IMR-90 (cell line): Measurements from ENCODE around the gene CBR1. TPM values are rescaled to one million over a fixed set of nuclear protein-coding genes. Genes with fewer than 3 reads are reported as not detected.

Experiments used
- ATAC-seq: fragments of 200-7000 bp; cut with Tn5 transposase; 2 replicates; pipeline ENCODE4 v1.9.1; 2020; ENCODE audit warnings: low read depth, mild to moderate bottlenecking, moderate library complexity
- BruUV-seq: library from RNA; stranded (reverse); fragments of 400-500 nt; replicated peaks from 2 replicates; lab custom pipeline; 2021; lab: Mats Ljungman, UMichigan
- CTCF ChIA-PET: fragments of 300-600 bp; formaldehyde crosslinking; extraction: SDS; loops from one replicate; lab custom pipeline; 2021; ENCODE audit warnings: antibody characterized with exemption; lab: Yijun Ruan, JAX
- POLR2A ChIA-PET: fragments of 300-600 bp; sonication (Branson Sonifier 250); formaldehyde crosslinking; loops from one replicate; lab custom pipeline; 2022; ENCODE audit warnings: antibody characterized with exemption; ENCODE audit not compliant: unreplicated experiment; lab: Charles Lee
- DNase-seq: peaks from one replicate; pipeline ENCODE4 v3.0.0; 2013
- H2AFZ ChIP-seq: replicated peaks from 2 replicates; pipeline ENCODE3; 2013; ENCODE audit warnings: low read length, mild to moderate bottlenecking; ENCODE audit not compliant: poor library complexity
- H2AK5ac ChIP-seq: 2 replicates; pipeline ENCODE4 v1.6.1; 2013; ENCODE audit warnings: low read depth, low read length, inconsistent platforms
- H2AK9ac ChIP-seq: replicated peaks from 2 replicates; pipeline ENCODE3; 2013; ENCODE audit warnings: mild to moderate bottlenecking, low read depth, low read length, moderate library complexity; ENCODE audit not compliant: poor library complexity
- H2BK120ac ChIP-seq: 2 replicates; pipeline ENCODE4 v1.6.1; 2013; ENCODE audit warnings: low read depth, low read length, inconsistent platforms
- H2BK15ac ChIP-seq: 3 replicates; pipeline ENCODE4 v1.6.1; 2013; ENCODE audit warnings: low read depth, low read length, inconsistent platforms
- H2BK20ac ChIP-seq: 2 replicates; pipeline ENCODE4 v1.6.1; 2013; ENCODE audit warnings: low read depth, mild to moderate bottlenecking, inconsistent platforms, low read length, moderate library complexity
- H2BK5ac ChIP-seq: 2 replicates; pipeline ENCODE4 v1.6.1; 2013; ENCODE audit warnings: mild to moderate bottlenecking, low read depth, low read length, inconsistent platforms; ENCODE audit not compliant: poor library complexity, severe bottlenecking
- H3K14ac ChIP-seq: replicated peaks from 2 replicates; pipeline ENCODE4 v1.6.1; 2013; ENCODE audit warnings: low read depth, low read length, inconsistent platforms
- H3K18ac ChIP-seq: 2 replicates; pipeline ENCODE4 v1.6.1; 2013; ENCODE audit warnings: low read depth, low read length, control low read depth
- H3K23ac ChIP-seq: 2 replicates; pipeline ENCODE4 v1.6.1; 2013; ENCODE audit warnings: low read depth, low read length, inconsistent platforms
- H3K27ac ChIP-seq: 2 replicates; pipeline ENCODE4 v1.5.1; 2013; ENCODE audit warnings: mild to moderate bottlenecking, control low read depth, low read length; ENCODE audit not compliant: insufficient read depth
- H3K27me3 ChIP-seq: 2 replicates; pipeline ENCODE4 v1.6.1; 2013; ENCODE audit warnings: low read length; ENCODE audit not compliant: control insufficient read depth, insufficient read depth
- H3K36me3 ChIP-seq: 2 replicates; pipeline ENCODE4 v1.6.1; 2013; ENCODE audit warnings: low read length, mixed read lengths; ENCODE audit not compliant: control insufficient read depth, insufficient read depth
- H3K4ac ChIP-seq: 2 replicates; pipeline ENCODE4 v1.6.1; 2013; ENCODE audit warnings: low read depth, low read length, inconsistent platforms
- H3K4me1 ChIP-seq: 2 replicates; pipeline ENCODE4 v1.6.1; 2013; ENCODE audit warnings: low read length, mixed read lengths; ENCODE audit not compliant: control insufficient read depth, insufficient read depth
- H3K4me2 ChIP-seq: 2 replicates; pipeline ENCODE4 v1.6.1; 2013; ENCODE audit warnings: low read depth, mild to moderate bottlenecking, control low read depth, low read length, moderate library complexity
- H3K4me3 ChIP-seq: 2 replicates; pipeline ENCODE4 v1.5.1; 2013; ENCODE audit warnings: low read depth, mild to moderate bottlenecking, control low read depth, low read length, moderate library complexity; ENCODE audit not compliant: insufficient read depth
- H3K56ac ChIP-seq: 2 replicates; pipeline ENCODE4 v1.6.1; 2013; ENCODE audit warnings: low read length, inconsistent platforms; ENCODE audit not compliant: insufficient read depth; ENCODE audit errors: extremely low read depth
- H3K79me1 ChIP-seq, 2 experiments: 2 replicates each; pipeline ENCODE4 v1.6.1; 2013; ENCODE audit warnings: low read length in 2 of 2, inconsistent platforms in 1 of 2, low read depth in 1 of 2
- H3K9ac ChIP-seq: 2 replicates; pipeline ENCODE4 v1.6.1; 2013; ENCODE audit warnings: low read depth, low read length, control low read depth
- H3K9me1 ChIP-seq: 2 replicates; pipeline ENCODE4 v1.6.1; 2013; ENCODE audit warnings: low read length, inconsistent platforms; ENCODE audit not compliant: insufficient read depth
- H3K9me3 ChIP-seq: 2 replicates; pipeline ENCODE4 v1.6.1; 2013; ENCODE audit warnings: low read length; ENCODE audit not compliant: control insufficient read depth, insufficient read depth
- H4K20me1 ChIP-seq: 2 replicates; pipeline ENCODE4 v1.6.1; 2013; ENCODE audit warnings: low read length, inconsistent platforms; ENCODE audit not compliant: insufficient read depth
- H4K5ac ChIP-seq: 2 replicates; pipeline ENCODE4 v1.6.1; 2013; ENCODE audit warnings: mild to moderate bottlenecking, low read depth, low read length, control low read depth
- H4K8ac ChIP-seq, 2 experiments: 2 replicates each; pipeline ENCODE4 v1.6.1; 2013; ENCODE audit warnings: low read depth in 2 of 2, low read length in 2 of 2, control low read depth in 1 of 2, inconsistent platforms in 1 of 2
- H4K91ac ChIP-seq: 2 replicates; pipeline ENCODE4 v1.6.1; 2013; ENCODE audit warnings: low read depth, low read length, inconsistent platforms; ENCODE audit not compliant: insufficient read depth
- CTCF ChIP-seq: conservative IDR thresholded peaks from 2 replicates; pipeline ENCODE4 v1.5.1; 2012; ENCODE audit warnings: mild to moderate bottlenecking, low read depth, low read length, improper control_type of control experiment
- ELK1 ChIP-seq: fragments of 150-350 bp; IDR thresholded peaks from 2 replicates; pipeline ENCODE4 v1.6.1; 2016; ENCODE audit warnings: low read depth, mild to moderate bottlenecking, low read length, moderate library complexity, borderline replicate concordance
- MAZ ChIP-seq: IDR thresholded peaks from 2 replicates; pipeline ENCODE4 v1.6.1; 2012; ENCODE audit warnings: low read depth, mild to moderate bottlenecking, low read length, improper control_type of control experiment, moderate library complexity, borderline replicate concordance
- SMC3 ChIP-seq: fragments of 150-350 bp; IDR thresholded peaks from 2 replicates; pipeline ENCODE4 v1.6.1; 2016; ENCODE audit warnings: low read depth, mild to moderate bottlenecking, antibody characterized with exemption, low read length, moderate library complexity
- WGBS, 2 experiments: methylation state at CpG; one replicate each; pipeline versions ENCODE4 v1.1.5 to v1.1.7; 2013; ENCODE audit warnings: missing lambda C conversion rate in 2 of 2; ENCODE audit not compliant: insufficient read length in 1 of 2; ENCODE audit errors: extremely low coverage in 2 of 2; 5-methylcytosine and 5-hydroxymethylcytosine counted together
- dilution Hi-C: fragments of 300-500 bp; cut with HindIII; formaldehyde crosslinking; loops from one replicate; pipeline ENCODE4 v1.14.3; 2018; ENCODE audit warnings: low sequenced_read_pairs; ENCODE audit not compliant: unreplicated experiment
- in situ Hi-C: fragments of 300-500 bp; cut with MboI; formaldehyde crosslinking; loops from 3 replicates; pipeline ENCODE4 v1.14.3; 2019; ENCODE audit warnings: low sequenced_read_pairs, inconsistent platforms, mixed read lengths
- intact Hi-C: fragments of 100-400 bp; cut with micrococcal nuclease; formaldehyde crosslinking; loops from 2 replicates; pipeline ENCODE4 v1.10.0; 2022
- polyA plus RNA-seq, 3 experiments: library from polyadenylated mRNA; depleted of rRNA; stranded (reverse); fragments of >200 nt; gene quantifications; 2 replicates each; pipeline ENCODE4 v1.2.3, GENCODE V29; 2012; ENCODE audit warnings: low replicate concordance in 1 of 3
- total RNA-seq: library from RNA; depleted of rRNA; stranded (reverse); fragments of >200 nt; gene quantifications from 2 replicates; pipeline ENCODE4 v1.2.3, GENCODE V29; 2012

Gene CBR1
- total and polyA plus RNA-seq, 2 of the 4 experiments (the other 2 are of a cell fraction) = 122 to 222 TPM

GRCh38 chr21:36080386-36080785 is 10.6 kb downstream of the CBR1 start:
- no TSS peak for BruUV-seq
- no peaks in the 10 kb centered on the region for H4K20me1 ChIP-seq
- no CpG with 5 or more reads among the region's 1 CpG for WGBS, 2 experiments
- H2BK120ac ChIP-seq = no peak overlapping the region
- H3K79me1 ChIP-seq = no peaks in the 10 kb centered on the region
- H2AK9ac ChIP-seq = no peak overlapping the region
- dilution Hi-C loops = no loop called here
- H3K56ac ChIP-seq = no peak overlapping the region
- no peak overlapping the region for H4K91ac ChIP-seq
- TF ChIP-seq SMC3 = no peak
- TF ChIP-seq MAZ = no peak
- no peak for TF ChIP-seq CTCF
- no peak for TF ChIP-seq ELK1
- no peak overlapping the region for H3K4ac ChIP-seq
- intact Hi-C loops = no loop called here
- no peak overlapping the region for H2BK15ac ChIP-seq
- H2BK5ac ChIP-seq = no peak overlapping the region
- no peak overlapping the region for H4K5ac ChIP-seq
- H3K27ac ChIP-seq = no peak overlapping the region
- peaks cover 4% of the 10 kb centered on the region; the same call in 1 of the 2 replicates for H3K4me1 ChIP-seq
- no peaks in the 10 kb centered on the region for H3K36me3 ChIP-seq
- H3K4me2 ChIP-seq = no peak overlapping the region
- no peak overlapping the region for H2AK5ac ChIP-seq
- H3K27me3 ChIP-seq = peaks cover 18% of the 10 kb centered on the region
- ChIA-PET CTCF (no interaction called here), POLR2A (no interaction called here)
- H2AFZ ChIP-seq = no peak overlapping the region
- no peak overlapping the region for H3K14ac ChIP-seq
- H3K23ac ChIP-seq = no peak overlapping the region
- in situ Hi-C loops = no loop called here
- no peak for DNase-seq
- 0 out of 2 replicates have a peak, but pooled peaks cover 1% of the 10 kb centered on the region for H3K9me3 ChIP-seq
- peaks cover 2% of the 10 kb centered on the region; the same call in 1 of the 2 replicates for H3K9me1 ChIP-seq
- no peak overlapping the region for H4K8ac ChIP-seq
- ATAC-seq = no peak
- no peak overlapping the region for H3K18ac ChIP-seq
- no peak overlapping the region for H3K4me3 ChIP-seq
- no peak overlapping the region for H2BK20ac ChIP-seq
- H3K9ac ChIP-seq = no peak overlapping the region
